GM18907 (cell line): ENCODE data around the gene PLEKHJ1.
"Not testable (repeated sequence)": the region's sequence is repeated elsewhere in the genome, so short reads cannot be mapped to it uniquely, and the experiment has no call there.

Source experiments
- ATAC-seq: cut with Tn5 transposase; IDR thresholded peaks from one replicate; pipeline ENCODE4 v1.9.1; 2021; ENCODE audit warnings: mild to moderate bottlenecking, moderate library complexity; ENCODE audit not compliant: unreplicated experiment

Gene PLEKHJ1, protein sequence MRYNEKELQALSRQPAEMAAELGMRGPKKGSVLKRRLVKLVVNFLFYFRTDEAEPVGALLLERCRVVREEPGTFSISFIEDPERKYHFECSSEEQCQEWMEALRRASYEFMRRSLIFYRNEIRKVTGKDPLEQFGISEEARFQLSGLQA

DNA sequence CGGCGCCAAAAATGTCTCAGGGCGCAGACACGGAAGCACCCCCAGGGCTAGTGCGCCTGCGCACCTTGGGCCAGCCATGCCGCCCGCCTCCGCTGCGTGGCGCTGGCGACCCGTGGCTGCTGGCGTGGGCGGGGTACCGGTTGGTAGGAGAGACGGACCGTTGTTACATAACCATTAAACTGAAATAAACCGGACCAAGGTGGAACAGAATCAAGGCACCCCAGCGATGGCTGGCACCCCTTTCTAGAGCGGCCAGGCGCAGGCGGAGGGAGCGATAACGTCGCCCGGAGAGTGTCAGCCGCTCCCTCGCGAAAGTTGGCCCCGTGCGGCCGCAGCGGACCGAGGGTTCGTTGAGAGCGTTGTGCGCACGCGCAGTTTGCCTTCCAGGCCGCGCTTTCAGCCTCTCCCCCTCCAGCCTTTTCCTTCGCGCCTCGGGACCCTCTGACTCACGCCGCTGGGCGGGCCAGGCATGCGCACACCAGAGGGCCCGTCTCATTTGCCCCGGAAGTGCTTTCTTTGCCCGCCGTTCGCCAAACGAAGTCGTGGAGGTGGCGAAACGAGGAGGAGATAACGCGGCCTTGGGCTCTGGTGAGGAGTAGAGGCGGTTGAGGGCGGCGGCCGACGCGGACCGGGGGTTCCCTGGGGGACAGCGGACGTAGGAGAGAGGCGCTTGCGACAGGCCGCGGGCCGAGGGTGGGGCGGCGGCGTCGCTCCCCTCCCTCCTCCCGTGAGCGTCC lies at the start of gene PLEKHJ1, which contains the start of gene SF3A2:
Gene PLEKHJ1, minus strand, starts transcription at position 16 of the 737 bp plus-strand sequence. CDS start 81 bp downstream, outside the sequence.
Gene SF3A2, plus strand, starts transcription at position 511 of the 737 bp plus-strand sequence. CDS start 6,595 bp downstream, outside the sequence.
- peak; percentile 73 for ATAC-seq

DNA sequence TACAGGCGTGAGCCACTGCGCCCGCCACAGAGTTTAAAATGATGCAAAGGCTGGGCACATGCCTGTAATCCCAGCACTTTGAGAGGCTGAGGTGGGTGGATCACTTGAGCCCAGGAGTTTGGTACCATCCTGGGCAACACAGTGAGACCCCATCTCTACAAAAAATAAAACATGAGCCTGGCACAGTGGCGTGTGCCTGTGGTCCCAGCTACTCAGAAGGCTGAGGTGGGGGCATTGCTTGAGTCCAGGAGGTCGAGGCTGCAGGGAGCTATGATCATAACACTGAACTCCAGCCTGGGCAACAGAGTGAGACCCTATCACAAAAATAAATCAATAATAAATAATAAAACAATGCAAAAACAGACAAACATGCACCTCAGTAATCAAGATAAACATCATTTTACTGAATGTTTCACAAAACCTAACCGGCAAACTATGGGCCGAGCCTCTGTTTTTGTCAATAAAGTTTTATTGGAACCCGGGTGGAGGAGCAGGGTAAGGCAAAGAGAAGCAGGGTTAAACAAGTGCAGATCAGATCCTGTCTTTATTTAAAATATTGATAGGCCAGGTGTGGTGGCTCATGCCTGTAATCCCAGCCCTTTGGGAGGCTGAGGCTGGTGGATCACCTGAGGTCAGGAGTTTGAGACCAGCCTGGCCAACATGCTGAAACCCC lies 47.8 kb upstream of the PLEKHJ1 start:
- no peak for ATAC-seq

DNA sequence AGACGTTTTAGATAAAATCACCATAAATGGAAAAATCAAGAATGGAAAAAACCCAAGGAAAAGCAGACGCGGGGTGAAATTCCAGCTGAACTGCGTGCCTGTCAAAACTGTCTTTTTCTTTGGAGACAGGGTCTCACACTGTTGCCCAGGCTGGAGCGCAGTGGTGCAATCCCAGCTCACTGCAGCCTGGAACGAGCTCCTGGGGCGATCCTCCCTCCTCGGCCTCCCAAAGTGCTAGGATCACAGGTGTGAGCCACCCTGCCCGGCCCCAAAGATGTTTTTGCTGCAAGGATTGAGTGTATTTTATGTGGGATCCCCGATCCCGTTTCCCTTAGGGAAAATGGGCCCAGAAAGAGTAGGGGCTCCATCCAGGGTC lies 46.7 kb upstream of the PLEKHJ1 start:
- ATAC-seq, result no peak

DNA sequence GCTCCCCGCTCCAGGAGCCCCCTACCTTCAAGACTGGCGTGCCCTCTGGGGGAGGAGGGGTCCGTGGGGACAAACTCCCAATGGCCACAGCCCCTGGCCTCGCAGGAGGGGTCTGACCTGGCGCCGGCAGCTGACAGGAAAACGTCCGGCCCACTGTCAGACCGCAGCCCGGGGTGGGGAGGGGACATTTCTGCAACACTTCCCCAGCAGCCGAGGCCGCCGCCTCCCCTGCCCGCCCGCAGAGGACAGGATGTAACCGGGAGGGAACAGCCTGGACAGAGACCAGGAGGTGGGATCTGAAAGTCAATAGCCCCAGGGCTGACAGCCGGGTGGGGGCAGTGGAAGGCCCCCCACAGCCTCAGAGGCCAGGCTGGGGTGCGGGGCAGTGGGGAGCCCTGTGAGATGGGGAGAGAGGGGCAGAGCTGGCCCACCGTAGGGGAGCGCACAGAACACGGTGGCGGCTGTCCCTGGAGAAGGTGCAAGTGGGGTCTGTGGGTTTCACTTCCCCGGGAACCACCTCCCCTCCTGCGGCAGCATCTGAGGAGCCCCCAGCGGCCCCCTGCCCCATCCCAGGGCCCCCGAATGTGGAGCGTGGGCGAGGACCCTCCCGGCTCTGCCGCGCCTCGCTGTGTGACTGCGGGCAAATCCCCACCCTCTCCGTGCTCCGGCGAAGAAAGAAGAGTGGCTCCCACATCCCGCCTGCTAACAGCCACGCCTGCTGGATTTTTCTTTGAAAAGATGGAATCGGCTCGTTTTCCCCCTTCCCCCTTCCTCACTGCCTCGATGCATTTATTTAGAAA lies 46.1 kb upstream of the PLEKHJ1 start, which contains the start of gene PEAK3:
Gene PEAK3, minus strand, starts transcription at position 114 of the 800 bp plus-strand sequence. CDS start 1,244 bp downstream, outside the sequence.
- ATAC-seq, result no peak

DNA sequence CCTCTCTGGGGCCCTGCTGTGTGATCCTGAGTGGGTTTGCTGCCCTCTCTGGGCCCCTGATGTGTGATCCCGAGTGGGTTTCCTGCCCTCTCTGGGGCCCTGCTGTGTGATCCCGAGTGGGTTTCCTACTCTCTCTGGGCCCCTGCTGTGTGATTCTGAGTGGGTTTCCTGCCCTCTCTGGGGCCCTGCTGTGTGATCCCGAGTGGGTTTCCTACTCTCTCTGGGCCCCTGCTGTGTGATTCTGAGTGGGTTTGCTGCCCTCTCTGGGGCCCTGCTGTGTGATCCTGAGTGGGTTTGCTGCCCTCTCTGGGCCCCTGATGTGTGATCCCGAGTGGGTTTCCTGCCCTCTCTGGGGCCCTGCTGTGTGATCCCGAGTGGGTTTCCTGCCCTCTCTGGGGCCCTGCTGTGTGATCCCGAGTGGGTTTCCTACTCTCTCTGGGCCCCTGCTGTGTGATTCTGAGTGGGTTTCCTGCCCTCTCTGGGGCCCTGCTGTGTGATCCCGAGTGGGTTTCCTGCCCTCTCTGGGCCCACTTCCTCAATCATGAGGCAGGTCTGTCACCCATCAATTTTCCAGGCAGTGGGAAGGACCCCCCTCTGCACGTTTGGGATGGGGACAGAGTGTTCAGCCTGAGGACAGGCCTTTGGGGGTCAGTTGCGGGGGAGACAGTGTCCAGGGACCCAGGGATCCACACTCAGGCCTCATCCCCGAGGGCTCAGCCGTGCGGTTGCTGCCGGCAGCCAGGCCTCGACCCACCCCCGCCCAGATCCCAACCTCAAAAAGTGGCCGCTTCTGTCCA lies 45.3 kb upstream of the PLEKHJ1 start:
- not testable (repeated sequence) for ATAC-seq

DNA sequence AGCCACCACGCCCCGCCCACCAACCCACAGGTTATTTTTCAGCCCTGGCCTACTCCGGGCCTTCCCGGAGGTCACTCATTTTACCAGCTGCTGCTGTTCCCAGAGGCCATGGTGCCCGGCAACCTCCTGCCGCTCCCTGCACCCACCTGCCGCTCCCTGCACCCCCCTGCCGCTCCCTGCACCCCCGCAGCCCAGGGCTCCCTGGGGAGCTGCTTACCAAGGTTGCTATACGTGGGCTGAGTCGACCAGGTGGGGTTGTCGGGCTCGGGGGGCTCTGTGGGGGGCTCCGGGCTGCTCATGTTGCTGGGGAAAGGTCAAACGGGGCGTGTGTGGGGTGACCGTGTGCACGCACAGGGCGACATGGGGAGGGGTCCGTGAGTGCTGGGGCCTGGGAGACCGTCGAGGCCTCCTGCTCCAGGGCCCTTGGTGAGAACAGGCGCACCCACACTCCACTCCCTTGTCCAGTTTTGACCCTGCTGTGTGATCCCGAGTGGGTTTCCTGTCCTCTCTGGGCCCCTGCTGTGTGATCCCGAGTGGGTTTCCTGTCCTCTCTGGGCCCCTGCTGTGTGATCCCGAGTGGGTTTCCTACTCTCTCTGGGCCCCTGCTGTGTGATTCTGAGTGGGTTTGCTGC lies 44.6 kb upstream of the PLEKHJ1 start:
- ATAC-seq, result no peak

DNA sequence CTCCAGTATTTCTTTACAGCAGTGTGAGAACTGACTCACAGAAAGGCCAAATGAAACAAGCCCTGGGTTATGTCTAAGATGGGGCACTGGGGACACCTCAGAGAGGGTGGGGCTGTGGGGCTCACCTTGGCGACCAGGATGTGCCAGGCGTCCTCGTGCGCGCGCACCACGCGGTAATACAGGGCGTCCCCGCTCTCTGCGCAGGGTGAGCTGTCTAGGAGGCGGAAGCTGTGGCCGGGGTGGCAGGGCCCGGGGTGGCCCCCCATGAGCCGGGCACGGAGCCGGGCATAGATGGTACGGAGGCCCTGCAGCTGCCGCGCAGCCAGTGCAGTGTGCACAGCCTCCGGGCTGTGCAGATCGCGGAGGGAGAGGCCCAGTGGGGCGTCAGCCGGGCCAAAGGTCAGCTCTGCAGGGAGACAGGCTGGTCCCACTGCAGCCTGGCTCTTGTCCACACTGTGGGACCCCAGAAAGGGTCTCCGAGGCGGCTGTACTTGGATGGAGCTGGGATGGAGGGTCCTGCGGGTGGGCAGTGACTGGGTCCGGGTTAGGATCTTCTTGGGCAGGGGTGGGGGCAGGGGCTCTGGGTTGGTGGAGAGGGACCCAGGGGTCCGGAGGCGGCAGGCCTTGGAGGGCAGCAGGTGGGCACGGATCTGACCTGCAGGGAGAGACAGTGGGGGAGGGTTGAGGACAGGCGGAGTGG lies 42.5 kb upstream of the PLEKHJ1 start:
- ATAC-seq, result no peak

DNA sequence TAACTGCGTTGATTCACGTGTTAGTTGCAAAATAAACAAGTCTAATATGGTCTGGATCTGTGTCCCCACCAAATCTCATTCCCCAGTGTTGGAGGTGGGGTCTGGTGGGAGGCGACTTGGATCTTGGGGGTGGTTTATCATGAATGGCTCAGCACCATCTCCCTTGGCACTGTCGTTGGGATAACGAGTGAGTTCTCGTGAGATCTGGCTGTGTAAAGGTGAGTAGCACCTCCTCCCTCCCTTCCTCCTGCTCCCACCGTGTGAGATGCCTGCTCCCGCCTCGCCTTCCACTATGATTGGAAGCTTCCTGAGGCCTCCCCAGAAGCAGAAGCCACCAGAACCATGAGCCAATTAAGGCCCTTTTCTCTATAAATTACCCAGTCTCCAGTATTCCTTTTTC lies 41.0 kb upstream of the PLEKHJ1 start:
- no peak for ATAC-seq

DNA sequence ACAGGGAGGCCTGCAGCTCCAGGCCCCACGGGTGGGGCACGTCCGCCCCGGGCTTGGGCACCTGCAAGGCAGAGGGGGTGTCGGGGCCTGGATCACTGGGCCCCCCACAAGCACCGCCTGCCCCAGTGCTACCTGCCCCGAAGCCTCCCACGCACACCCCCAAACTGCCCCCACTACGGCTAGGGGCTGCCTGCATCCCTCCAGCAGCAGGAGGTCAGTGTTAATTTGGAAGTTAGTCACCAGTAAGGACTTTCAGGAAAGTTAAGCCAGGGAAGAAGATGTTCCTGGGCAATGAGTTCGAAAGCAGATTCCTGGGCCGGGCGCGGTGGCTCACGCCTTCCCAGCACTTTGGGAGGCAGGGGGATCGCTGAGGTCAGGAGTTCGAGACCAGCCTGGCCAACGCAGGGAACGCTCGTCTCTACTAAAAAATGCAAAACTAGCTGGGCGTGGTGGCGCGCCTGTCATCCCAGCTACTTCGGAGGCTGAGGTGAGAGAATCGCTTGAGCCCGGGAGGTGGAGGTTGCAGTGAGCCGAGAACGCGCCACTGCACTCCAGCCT lies 40.4 kb upstream of the PLEKHJ1 start:
- ATAC-seq, result no peak

DNA sequence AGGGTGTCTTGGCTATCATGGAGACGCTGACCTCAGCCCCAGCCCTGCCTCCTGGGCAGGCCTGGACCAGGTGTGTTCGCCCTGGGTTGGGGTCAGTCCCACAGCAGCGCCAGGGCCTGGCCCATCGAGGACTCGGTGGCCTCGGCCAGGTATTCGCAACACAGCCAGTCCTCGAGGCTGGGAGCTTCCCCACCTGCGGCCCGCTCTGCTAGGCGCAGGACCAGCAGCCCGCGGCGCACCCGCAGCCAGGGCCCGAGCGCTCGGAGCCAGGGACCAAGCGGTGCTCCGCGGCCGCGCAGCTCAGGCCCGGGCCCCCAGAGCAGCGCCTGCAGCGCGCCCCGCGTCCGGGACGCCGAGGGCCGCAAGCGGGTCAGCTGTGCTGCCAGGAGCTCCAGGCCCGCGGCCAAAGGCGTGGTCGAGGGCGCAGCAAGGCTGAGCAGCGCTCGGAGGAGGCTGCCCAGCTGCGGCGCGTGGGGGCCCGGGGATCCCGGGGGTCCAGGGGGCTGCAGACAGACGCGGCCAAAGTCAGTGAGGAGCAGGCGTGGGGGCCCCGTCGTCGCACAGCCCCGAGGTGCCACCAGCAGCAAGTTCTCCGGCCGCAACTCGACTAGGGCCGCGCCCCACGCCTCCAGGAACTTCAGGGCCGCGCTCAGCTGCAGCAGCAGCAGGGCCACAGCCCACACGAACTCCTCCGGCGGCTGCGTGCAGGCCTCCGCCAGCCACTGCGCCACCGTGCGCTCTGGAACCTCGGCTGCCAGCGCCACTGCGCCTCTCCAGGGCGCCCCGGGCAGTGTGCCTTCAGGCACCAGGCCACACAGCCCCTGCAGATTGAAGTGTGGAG lies 39.7 kb upstream of the PLEKHJ1 start:
- no peak for ATAC-seq

DNA sequence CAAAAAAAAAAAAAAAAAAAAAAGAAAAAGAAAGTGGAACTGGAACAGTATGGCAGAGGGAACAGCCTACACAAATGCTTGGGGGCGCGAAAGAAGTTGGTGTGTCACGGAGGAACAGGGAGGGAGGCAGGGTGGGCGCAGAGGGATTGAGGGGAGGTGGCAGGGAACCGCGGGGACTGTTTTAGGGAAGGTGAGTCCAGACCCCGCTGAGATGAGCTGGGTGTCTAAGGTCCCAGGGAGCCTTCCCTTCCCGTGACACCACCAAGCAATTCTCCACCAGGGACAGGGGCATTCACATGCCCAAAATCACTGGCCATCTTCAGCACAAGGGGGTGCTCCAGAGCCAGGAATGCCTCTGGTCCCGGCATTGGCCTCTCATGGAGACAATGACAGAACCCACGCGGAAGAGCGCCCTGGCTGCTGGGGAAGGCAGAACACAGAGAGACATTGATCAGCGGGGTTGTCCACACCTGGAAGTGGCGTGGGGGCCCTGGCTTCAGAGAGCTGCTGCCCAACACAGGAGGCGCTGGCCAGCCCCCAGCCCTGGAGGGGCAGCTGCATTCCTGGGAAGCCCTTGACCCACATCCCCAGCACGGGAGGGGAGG lies 38.9 kb upstream of the PLEKHJ1 start:
- no peak for ATAC-seq

DNA sequence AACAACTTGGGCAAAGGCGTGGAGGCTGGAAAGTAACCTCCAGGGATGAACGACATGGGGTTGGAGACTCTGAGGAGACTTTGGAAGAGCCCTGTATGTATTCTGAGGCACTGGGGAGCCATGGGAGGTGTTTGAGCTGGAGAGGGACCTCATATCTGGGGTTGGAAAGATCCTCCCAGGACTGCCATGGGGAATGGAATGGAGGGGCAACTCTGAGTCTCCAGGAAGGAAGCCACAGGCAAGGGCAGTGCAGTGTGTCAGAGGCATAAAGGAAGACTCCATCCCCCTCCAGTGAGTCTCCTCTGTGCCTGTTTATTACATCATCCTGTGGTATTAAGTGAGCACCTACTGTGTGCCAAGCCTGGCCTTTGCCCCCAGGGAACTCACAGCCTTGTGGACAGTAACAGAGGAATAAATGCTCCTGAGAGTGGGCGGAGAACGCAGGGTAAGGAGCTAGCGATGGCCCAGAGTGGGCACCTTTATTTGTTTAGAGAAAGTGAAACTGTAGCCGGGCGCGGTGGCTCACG lies 38.1 kb upstream of the PLEKHJ1 start:
- no peak for ATAC-seq

DNA sequence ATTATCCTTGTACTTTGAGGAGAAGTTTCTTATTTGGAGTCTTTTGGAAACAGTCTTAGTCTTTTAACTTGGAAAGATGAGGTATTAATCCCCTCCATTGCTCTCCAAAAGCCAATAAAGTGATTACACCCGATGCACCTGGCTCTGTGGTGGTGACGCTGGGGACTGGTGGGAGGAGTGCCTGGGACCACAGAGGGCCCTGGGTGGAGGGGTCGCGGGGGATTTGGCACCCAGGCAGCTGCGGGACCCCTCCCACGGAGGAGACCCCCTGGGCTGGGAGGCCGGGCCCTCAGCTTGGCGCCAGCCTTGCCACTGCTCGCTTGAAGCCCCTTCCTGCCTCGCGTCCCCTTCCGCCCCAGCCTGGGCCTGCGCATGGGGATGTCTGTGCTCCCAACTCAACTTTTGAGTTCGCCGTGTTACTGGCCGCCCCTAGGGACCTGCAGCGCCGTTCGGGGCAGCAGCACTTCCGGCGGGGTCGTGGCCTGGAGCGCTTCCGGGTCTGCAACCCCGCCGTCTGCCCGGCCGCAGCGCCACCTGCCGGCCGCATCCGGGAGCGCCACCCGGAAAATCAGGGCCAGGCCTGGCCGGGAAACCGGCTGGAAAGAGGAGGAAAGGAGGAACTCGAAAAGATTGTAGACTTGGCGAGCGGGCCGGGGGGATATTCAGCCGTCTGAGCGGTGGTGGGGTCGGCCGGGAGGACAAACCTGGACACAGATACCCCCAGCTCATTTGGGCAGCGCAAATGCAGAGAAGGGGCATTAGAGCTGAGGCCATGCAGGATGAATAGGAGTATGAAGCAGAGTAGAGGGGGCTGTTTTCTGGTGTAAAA lies 37.4 kb upstream of the PLEKHJ1 start:
- peak; percentile 36 for ATAC-seq

DNA sequence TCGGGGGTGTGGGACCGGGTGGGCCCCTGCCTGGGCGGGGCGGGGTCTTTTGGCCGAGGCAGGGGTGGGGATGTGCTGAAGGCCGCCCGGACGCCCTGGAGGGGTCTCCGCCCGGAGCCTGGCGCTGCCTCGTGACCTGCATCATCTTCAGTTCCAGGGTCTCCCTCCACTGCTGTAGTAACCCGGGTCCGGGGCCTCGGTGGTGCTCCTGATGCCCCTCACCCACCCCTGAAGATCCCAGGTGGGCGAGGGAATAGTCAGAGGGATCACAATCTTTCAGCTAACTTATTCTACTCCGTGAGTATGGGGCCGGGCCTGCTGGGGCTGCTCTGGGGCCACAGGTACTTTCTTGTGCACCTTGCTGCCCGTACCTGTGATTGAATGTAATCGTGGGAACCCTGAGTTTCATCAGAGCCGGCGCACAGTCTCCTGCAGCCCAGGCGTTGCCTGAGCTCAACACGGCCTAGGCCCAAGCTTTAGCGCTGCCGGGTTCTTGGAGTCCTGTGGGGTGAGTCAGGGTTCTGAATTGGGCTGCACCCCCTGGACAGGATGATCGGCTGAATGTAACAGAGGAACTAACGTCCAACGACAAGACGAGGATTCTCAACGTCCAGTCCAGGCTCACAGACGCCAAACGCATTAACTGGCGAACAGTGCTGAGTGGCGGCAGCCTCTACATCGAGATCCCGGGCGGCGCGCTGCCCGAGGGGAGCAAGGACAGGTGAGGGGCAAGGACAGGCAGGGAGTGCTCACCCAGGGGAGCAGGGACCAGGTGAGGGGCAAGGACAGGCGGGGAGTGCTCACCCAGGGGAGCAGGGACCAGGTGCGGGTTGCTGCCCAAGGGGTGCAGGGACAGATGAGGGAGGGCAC lies 35.3 kb upstream of the PLEKHJ1 start:
- no peak for ATAC-seq

DNA sequence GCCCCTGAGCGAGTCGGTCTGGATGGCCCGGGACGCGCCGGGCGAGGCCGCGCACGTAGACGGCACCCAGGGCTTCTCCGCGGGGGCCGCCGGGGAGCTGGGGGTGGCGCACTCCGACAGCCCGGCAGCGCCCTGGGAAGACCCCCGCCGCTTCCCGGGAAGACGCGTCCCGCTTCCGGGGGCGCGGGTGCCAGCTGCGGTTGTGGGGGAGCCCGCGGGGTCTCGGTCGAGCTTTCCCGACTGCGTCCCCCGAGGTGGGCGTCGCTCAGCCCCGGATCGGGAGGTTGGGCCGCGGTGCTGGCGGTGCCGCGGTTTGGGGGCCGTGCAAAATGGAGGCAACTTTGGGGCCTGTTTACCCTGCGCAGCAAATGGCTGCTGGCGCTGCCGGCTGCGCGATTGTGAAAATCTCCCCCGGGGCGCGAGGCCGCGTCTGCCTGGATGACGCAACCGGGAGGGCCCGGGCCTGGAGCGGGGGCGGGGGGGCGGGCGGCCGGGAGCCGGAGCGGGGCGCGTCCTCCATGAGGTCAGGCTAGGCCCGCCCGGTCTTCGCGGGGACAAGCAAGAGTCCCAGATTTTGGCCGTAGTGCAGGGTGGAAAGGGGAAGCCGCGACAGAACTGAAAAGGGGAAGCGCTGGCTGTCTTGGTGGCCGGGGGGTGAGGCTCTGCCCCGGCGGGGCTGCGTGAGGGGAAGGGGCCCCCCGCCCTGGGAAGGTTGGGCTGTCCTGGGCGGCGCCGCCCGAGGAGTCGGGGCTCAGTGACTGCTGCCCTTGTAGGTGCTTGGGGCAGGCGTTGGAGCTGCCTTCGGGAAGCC lies 34.5 kb upstream of the PLEKHJ1 start:
- ATAC-seq, result no peak
